HG02884 (cell line): Measurements from ENCODE around the gene CCDC57.

ENCODE experiments used
- ATAC-seq: cut with Tn5 transposase; IDR thresholded peaks from one replicate; pipeline ENCODE4 v1.9.1; 2021; ENCODE audit warnings: mild to moderate bottlenecking, moderate library complexity; ENCODE audit not compliant: unreplicated experiment

Gene CCDC57

DNA sequence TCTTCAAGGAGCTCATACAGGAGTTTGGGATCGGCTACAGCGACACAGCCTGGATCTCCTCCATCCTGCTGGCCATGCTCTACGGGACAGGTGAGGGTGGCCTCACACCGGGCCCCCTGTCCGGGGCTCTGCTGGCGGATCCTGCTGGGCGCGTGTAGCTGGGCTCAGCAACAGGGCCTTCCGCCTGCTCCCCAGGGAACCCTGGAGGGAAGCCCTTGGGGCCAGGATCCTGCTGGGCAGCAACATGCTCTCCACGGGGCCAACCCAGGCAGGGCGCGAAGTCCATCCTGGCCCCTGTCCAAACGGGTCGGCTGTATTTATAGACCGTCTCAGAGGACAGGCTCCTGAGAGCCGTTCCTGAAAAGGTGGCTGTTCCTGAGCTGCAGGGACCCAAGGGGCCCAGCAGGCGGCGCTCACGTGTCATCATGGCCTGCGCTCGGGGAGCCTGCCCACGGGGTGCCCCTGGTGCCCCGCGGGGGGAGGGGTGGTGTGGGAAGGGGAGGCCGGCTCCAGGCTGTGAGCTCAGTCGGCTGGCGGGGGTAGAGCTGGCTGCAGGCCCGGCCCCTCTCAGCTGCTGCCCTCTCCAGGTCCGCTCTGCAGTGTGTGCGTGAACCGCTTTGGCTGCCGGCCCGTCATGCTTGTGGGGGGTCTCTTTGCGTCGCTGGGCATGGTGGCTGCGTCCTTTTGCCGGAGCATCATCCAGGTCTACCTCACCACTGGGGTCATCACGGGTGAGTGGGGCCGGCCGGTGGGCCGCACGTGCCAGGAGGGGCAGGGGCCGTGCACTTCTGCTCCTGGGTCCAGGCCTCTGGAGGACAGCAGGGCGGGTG, 23.7 kb upstream of the CCDC57 start:
- no peak for ATAC-seq

DNA sequence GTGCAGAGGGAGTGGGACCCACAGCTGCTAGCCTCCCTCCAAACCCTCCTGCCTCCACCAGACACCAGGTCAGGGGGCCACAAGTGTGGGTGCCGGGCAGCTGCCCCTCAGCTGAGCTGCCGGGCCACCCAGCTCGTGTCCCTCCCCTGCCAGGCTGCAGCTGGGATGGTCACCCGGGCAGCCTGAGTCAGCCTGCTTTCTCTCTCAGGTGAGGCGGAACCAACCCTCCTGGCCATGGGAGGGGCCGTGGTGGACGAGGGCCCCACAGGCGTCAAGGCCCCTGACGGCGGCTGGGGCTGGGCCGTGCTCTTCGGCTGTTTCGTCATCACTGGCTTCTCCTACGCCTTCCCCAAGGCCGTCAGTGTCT, 23.1 kb upstream of the CCDC57 start:
- ATAC-seq = no peak

DNA sequence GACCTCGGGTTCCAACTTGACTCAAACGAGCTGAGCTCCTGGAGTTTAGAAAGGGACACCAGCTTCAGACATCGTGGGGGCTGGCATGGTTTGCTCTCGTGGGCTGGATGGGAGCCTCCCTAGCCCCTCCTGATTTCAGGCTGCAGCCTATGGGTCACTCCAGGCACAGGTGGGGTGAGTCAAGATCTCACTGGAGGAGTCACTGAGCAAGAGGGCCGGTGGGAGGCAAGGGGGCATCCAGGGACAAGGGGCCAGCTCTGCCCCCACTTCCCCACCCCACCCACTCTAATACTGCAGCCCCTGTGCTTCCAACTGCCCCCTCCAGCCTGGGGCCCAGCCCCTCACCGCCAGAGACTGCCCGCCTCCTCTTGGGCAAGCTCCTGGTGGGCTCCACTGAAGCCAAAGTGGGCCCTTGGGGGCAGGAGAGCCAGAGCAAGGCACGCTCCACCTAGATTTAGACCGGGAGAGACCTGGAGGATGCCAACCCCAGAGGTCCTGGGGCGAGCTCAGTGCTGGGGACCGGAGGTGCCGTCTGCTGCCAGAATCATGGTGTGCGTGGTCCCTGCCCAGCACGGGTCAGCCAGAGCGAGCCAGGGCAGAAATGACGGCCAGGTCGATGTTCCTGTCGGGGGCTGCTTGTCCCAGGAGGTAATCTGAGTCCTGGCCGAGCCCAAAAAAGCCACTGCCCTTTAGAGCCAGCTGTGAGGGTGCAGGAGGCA, 22.6 kb upstream of the CCDC57 start:
- no peak for ATAC-seq

DNA sequence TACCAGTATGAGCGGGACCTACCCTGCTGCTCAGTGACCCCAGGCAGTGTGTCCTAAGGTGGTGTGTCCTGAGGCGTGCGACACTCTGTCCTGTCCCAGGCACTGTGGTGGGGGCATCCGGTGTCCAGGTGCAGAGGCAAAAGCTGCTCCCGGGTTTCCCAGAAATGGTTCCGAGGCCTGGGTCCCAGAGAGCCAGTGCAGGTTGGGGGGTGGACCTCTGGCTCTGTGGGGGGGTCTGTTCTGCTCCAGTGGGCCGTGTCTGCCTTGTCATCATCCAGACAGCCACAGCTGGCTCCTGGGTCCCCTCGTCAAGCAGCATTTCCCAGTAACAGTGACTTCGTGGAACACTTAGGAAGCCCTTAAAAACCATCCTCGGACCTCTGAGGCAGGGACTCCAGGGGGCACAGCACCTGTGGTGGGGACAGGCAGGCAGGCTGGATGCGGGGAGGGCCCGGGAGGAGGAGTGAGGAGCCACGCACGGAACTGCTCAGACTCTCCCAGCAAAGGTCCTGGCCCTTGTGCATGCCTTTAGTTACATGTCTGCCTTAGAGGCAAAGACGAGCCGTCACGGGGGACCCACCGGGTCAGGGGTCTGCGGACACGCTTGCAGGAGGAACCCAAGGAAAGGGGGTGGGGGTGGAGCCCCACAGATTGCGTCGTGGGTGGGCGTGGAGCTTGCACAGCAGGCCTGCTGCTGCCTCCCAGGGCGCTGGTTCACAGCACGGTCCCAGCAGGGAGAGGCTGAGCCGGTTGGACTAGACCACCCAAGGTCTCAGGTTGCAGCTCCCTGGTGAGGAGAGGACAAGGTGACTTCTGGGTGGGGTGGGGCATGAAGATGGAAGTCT, 21.8 kb upstream of the CCDC57 start:
- no peak for ATAC-seq

DNA sequence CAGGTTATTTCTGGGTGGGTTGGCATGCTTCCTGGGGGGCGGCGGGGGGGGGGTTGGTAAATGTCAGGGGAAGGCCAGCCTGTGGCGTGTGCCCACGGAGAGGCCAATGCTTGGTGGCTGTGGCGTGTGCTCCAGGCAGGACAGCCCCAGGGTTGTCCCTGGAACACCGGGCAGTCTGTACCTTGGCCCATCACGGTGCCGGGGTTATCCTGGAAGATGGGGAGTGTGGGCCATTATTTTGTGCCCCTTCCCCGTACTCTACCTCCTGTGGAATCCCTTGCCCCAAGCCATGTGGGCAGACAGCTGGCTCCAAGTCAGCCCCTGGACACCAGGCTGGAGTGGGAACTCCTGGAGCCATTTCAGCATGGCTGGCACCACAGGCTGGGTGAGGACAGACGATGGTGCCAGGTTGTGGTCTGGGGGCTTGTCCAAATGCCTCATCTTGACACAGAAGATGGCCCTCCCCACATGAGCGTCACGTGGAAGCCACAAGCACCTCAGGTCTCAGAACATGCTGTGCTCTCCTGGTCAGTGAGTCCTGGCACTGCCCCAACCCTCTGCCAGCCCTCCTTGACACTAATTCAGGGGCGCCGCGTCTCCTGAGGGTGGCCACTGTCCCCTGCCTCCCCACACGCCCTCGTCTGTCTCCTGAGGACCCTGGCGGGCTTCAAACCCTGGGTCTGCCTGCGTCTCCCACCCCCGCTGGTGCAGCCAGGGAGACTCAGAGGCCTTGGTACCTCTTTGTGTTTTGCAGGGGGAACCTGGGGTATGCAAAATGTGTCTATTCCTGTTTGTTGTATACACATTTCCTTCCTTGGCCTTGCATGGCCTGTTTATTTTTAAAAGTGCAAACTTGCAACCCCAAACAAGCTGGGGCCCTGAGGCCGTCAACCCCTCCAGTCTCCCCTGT, 20.5 kb upstream of the CCDC57 start:
- ATAC-seq = no peak

DNA sequence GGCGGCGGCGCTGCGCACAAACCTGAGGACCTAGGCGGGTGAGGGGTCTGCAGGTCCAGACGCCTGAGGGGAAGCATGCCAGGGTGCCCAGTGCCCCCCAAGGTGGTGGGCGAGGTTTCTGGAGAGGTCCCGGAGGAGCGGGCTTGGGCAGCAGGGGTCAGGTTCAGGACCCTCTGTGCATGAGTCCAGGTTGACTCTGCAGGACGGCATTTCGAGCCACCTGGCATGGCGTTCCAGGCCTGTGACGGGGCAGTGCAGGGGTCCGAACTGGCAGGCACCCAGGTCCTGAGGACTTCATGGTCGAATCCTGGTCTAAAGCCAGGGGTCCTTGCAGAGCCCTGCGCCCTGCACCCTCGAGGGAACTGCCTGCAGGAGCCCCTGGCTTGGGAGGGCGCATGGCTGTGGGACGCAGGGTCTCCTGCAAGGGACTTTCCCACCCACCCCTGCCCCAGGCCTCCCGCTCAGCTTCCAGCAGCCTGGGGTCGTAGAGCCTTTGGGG, 19.7 kb upstream of the CCDC57 start:
- no peak for ATAC-seq

DNA sequence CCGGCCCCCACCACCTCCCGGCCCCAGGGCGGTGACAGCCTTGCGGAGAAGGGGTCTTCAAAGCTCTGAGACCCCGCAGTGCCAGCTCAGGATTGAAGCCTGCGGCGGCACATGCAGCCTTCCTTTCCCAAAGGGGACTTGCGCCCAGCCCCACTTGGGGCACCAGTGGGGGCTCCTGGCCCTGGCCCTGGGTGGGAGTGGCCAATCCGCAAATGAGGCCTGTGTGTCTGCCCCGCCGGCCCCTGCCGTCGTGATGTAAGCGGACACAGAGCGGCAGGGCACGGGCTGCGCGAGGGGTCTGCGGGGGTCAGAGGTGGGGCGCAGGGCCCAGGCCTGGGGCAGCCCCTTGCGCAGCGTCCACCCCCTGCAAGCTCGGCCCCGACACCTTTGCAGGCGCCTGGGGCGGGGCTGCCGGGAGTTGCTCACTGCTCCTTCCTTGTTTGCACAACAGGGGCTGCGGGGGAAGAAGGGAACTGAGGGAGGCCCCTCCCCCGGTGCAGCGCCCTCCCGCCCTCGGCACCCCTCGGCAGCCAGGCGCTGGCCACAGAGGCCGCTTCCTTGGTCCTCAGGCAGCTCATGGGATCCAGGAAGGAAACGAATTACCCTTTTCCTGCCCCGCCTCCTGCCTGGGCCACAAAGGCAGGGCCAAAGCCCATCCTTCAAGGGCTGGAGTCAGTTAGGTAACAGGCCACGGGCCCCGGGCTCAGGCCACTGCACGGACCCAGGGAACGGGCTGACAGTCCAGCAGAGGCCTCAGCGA, 19.1 kb upstream of the CCDC57 start:
- no peak for ATAC-seq

DNA sequence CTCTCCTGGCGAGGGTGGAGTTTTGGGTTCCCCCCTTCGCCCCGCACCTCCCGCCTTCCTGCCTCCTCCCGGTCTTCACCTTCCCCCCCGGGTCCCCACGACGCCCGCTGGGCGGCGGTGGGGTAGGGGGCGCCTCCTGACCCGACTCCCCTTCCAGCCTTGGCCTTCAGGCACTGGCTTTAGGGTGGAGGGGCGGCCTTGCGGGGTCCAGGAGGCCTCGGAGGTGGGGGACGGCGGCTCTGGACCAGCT, 18.6 kb upstream of the CCDC57 start:
- ATAC-seq = no peak

DNA sequence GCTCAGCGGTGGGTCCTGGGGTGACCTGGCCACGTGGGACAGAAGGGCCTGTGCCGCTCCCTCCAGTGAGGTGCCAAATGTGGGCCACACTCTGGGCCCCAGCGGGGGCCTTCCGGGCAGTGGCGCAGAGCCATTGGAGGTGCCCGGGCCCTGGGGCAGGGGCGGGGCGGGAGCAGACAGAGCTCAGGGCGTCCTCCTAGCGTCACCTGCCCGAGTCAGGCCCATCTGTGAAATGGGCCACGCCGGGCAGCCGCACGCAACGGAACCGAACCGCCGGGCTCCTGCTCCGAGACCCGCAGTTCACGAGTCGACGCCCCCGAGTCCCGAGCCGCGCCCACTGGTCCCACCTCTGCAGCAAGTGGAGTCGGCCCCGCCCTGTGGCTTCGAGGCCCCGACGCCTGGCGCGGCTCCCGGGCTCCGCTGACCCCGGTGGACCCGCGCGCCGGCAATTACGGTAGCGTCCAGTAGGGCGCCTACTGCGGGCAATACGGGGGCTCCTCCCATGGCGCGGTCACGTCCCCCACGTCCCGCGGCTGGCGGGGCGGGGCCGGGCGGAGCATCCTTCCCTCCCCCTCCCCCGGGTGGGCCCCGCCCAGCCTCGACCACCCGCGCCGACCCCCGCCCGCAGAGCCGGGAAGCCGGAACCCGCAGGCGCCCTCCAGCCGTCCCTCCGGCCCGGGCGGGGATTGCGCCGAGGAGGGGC, 18.1 kb upstream of the CCDC57 start:
- ATAC-seq = peak; percentile 30

DNA sequence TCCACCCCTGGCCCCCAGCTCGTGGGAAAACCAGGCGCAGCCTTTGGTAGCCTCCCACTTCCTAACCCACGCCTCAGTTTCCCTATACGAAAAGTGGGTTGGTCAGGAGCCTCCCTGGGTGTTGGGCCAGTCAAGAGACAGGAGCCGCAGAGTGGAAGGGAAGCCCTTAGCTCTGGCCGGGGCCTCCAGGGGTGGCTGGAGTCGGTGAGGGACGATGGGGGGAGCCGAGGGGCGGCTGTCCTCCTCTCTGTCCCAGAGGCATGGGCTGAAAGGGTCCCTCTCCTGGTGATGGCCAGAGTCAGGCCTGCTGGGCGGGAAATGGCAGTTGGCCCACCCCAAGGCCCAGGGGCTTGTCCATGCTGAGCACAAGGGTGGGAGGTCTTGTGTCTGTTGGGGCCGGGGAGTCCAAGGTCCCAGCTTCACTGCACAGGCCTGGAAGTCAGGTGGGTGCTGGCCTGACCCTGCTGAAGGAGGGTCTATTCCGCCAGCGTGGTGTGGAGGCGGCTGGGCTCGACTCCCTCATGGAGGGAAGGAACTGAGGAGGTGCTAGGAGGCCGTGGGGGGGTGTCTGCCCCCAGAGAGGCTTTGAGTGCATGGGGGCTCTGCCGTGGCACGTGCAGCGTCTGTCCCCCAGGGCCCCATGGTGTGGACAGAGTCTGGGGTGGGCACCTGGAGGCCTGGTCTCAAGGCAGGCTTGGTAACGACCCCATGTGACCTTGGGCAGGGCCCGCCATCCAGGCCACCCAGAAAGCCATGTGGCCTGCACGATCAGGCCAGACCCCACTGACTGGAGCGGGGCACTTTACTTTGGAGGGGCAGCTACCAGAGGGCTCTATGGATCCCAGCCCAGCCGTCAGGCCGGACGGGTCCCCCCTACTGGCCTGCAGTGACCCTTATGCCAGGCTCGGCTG, 17.3 kb upstream of the CCDC57 start:
- ATAC-seq = no peak

DNA sequence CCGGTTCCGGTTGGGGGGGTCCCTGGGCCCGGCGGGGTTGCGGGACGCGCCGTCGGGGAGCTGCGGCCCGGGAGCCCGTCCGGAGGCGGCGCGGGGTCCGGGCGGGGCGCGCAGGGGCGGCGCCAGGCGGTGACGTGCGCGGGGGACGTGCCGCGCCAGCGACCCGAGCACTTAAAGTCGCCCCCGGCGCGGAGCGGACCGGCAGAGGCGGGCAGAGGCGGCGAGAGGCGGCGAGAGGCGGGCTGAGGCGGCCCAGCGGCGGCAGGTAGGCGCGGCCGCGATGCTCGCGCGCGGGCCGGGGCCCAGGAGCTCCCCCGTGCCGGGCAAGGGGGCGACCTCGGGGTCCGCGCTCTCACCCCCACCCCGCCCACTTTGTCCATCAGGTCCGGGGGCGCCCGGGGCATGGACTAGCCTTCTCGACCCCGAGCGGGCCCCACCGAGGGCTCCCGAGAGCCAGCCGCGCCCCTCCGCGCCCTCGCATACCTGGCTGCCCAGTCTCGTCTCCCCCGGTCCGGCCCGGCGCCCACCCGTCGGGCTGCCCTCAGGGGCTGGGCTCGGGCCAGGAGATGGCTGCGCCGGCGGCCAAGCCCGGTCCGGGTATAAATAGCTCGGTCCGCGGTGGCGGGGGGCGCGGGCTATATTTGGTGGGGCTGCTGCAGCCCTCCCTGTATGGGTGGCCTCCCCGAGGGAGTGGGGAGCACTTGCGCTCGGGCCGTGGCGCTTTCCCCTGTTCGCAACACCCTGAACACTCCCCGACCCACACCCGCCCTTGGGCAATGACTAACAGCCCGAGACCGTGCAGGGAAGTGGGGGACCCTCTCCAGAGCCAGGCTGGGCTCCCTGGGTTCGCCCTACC, 16.4 kb upstream of the CCDC57 start, which contains the start of gene SLC16A3:
Gene SLC16A3 (plus strand): TSS at position 201 of the 856 bp plus-strand sequence. CDS start 6,967 bp downstream, outside the sequence.
- no peak for ATAC-seq

DNA sequence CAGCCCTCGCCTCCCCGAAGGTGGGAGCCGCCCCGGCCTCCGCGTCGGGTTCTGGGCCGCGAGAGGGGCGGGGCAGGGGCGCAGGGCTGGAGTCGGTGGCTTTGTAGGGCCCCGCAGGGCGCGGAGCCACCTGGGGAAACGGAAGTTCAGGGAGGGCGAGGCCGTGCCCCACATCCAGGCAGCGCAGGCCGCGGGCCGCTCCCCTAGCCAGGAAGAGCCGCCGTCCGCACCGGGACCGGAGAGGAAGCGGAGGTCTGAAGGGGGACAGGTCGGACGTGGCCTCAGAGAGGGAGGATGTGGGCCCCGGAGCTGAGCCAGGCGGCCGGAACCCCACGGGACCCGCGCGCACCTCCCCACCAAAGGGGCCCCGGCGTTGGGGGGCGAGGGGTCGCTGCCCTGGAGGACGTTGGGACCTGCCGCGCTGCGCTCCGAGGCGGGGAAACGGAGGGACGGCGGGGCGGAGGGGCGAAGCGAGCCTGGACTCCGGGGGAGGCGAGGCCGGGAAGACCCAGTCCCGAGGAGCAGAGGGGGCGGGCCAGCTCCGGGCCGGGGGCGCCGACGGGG, 15.7 kb upstream of the CCDC57 start:
- ATAC-seq = no peak

DNA sequence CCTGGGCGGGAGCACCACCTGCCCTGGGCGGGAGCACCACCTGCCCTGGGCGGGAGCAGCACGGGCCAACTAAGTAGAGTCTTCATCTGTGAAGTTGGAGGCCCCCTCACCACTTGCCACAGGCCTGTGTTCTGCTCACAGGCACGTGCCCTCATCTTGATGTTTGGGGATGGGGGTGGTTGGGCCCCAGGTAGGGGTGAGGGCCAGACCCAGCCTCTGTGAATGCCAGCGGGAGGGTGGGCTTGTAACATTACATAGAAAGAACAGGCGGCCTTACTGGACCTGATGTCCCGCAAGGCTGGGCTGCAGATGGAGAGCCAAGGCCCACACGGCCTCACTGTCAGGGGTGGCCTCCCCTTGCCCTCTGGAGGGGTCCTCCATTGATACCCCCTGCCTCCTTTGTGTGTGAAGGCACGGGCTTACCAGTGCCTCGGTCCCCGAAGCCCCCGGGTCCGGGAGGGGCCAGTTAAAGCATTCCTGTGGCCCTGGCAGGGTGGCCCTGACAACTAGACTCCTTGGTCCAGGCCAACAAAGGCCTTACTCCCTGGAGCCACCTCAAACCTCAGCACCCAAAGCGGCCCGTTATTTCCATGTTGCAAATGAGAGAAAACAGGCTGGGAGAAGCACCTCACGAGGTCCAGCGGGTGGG, 15.1 kb upstream of the CCDC57 start:
- ATAC-seq = no peak

DNA sequence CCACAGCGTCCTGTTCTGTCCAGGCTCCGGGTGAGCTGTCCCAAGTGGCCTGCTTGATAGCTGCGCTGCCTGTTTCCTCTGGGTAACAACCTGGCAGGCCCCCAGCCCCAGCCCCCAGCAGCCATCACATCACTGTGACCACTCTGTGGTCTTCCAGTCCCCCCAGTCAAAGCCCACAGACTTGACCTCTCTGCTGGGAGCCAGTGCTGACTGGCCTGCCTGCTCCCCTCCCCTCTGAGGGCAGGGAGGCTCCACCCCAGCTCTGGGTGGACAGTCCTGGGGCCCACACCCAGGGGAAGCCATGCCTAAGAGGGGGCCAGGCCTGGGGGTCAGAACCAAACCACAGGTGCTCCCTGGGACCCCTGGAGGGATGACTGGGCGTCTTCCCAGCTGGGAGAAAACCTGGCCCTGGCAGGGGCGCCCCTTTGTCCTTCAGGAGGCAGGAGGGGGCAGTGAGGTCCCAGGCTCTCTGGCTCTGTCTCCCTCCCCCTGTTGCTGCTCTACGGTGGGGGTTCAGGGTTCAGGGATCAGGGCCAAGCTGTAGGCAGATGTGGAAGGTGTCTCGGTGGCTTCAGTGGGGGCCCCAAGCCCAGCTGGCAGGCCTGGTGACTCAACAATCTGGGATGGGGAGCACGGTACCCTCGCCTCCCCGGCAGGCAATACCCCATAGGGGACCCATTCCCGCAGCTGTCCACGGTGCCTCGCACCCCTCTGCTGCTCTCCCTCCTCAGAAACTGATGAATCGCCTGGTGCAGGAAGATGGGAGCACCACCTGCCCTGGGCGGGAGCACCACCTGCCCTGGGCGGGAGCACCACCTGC, 14.4 kb upstream of the CCDC57 start:
- ATAC-seq = no peak

DNA sequence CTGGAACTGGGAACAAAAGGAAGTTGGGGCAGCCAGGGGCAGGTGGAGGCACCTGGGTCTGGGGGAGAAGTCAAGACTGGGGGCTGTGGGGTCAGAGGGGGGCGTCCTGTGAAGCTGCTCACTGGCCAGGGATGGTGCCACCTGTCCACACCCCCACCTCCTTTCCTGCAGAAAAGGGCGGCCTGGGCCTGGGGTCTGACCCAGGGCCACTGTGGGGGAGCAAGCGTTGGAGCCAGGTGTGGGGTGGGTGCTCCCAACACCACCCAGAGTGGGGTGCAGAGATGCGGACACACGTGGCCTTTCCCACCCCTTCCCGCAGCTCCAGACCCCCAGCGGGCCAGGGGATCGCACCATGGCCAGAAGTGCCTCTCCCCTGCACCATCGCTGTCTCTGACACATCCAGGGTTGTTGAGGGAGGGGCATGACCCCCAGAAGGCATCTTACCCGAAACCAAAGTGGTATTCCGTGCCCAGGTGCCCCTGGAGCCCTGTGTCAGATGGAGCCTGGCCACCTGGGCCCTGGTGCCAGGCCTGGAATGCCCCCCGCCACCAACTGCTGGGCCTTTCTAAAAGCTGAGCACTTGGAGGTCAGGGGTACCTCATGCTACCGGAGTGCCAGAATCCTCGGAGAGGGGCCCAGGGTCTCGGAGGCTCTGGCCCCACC, 13.6 kb upstream of the CCDC57 start:
- ATAC-seq = no peak
